SK-MEL-5 (cell line): ENCODE measurements around the gene TTLL9. TPM values are rescaled to one million over a fixed set of nuclear protein-coding genes. Genes with fewer than 3 reads are reported as not detected.
A peak's percentile ranks its signal among the peaks of the same experiment; 100 is the strongest.
"Not testable (repeated sequence)": the region's sequence is repeated elsewhere in the genome, so short reads cannot be mapped to it uniquely, and the experiment has no call there.

ENCODE experiments used
- DNase-seq: peaks from one replicate; pipeline ENCODE4 v3.0.0-alpha.2; 2016; ENCODE audit warnings: low read depth, low spot score
- in situ Hi-C: cut with HindIII; loops from 2 replicates; pipeline ENCODE4 v1.10.0; 2016; ENCODE audit warnings: low sequenced_read_pairs, high pct_unique_total_duplicates, low pct_unique_long_range_greater_than_20kb
- total RNA-seq: library from RNA; depleted of rRNA; stranded (reverse); fragments of >200 nt; shearing (Covaris generic); gene quantifications from 2 replicates; pipeline ENCODE4 v1.2.3, GENCODE V29; 2014

TTLL9 gene
- total RNA-seq, 1 experiment from 2014 or later = not detected

- no peak for DNase-seq
- in situ Hi-C loops = no loop called here
Measured at GRCh38 chr20:31923388-31924331, 53.2 kb downstream of the TTLL9 start.

DNA sequence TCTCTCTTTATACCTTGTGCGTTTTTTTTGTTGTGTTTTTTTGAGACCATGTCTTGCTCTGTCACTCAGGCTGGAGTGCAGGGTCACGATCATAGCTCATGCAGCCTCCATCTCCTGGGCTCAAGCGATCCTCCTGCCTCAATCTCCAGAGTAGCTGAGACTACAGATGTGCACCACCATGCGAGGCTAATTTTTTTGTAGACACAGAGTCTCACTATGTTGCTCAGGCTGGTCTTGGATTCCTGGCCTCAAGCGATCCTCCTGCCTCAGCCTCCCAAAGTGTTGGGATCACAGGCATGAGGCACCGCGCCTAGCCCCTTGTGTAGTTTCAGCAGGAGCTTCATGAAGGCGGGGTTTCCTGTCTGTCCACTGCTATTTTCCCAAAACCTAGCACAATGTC is 54.1 kb downstream of the TTLL9 start:
- no peak for DNase-seq
- in situ Hi-C loops = no loop called here

DNA sequence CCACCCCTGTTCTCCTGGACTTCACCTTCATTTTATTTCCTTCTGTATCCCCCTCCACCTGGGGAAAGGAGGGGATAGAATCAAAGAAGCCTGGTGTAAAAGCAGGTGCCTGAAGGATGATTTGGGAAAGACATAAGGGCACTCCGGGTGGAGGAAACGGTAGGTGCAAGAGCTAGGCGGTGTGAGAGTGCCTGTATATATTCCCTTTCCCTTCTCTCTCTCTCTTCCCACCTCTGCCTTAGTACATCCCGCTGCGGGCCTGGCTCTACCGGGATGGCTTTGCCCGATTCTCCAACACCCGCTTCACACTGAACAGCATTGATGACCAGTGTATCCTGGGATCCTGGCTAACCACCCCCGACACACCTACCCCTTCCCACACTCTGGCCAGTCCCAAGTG is 55.2 kb downstream of the TTLL9 start:
- in situ Hi-C loops = no loop called here
- no peak for DNase-seq

DNA sequence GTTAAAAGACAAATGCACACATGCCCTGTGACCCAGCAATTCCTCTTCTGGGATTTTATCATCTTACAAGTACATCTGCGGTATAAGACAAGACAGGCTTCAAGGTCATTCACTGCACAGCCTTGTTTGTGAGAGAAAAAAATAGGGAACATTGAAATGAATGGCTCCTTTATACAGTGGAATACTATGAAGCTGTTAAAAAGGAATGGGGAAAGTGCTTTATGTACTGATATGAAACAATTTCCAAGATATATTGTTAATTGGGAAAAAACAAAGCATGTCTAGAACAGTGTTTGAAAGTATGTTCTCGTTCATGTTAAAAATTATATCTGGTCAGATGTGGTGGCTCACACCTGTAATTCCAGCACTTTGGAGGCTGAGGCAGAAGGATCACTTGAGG is 56.1 kb downstream of the TTLL9 start:
- in situ Hi-C loops = no loop called here
- DNase-seq = no peak

- no peak for DNase-seq
- in situ Hi-C loops = no loop called here
Measured at GRCh38 chr20:31927627-31928159, 57.3 kb downstream of the TTLL9 start.

DNA sequence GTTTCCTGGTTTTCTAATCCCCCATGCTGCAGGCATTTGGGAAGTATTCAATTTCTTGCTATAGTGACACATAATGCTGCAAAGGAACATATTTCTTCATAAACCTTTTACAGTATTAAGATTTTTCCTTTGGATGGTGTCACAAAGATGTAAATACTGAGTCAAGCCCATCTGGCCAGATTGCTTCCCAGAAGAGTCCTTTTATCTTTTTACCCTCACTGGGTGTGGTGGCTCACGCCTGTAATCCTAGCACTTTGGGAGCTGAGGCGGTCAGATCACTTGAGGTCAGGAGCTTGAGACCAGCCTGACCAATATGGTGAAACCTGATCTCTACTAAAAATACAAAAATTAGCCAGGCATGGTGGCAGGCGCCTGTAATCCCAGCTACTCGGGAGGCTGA is 59.2 kb downstream of the TTLL9 start:
- DNase-seq, in situ Hi-C loops: not testable (repeated sequence)

GRCh38 chr20:31930779-31931178 is 60.3 kb downstream of the TTLL9 start:
- DNase-seq = no peak
- in situ Hi-C loops = no loop called here

- in situ Hi-C loops = no loop called here
Measured at GRCh38 chr20:31933698-31934097, 63.3 kb downstream of the TTLL9 start.

DNA sequence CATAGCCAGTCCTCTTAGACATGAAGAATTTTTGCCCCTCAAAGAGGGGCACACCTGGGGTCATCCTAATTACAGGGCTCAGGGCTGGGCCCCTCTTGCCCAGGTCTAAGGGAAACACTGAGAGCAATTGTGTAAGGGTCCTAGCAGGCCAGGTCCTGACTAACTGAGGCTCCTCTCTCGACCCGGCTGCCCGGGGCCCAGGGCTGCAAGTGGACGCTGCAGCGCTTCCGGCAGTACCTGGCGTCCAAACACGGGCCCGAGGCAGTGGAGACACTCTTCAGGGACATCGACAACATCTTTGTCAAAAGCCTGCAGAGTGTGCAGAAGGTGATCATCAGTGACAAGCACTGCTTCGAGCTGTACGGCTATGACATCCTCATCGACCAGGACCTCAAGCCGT is 64.1 kb downstream of the TTLL9 start:
- DNase-seq = no peak
- in situ Hi-C loops = no loop called here

More at GRCh38 chr20:31933698-31934097, 63.3 kb downstream of the TTLL9 start:
- no peak for DNase-seq

DNA sequence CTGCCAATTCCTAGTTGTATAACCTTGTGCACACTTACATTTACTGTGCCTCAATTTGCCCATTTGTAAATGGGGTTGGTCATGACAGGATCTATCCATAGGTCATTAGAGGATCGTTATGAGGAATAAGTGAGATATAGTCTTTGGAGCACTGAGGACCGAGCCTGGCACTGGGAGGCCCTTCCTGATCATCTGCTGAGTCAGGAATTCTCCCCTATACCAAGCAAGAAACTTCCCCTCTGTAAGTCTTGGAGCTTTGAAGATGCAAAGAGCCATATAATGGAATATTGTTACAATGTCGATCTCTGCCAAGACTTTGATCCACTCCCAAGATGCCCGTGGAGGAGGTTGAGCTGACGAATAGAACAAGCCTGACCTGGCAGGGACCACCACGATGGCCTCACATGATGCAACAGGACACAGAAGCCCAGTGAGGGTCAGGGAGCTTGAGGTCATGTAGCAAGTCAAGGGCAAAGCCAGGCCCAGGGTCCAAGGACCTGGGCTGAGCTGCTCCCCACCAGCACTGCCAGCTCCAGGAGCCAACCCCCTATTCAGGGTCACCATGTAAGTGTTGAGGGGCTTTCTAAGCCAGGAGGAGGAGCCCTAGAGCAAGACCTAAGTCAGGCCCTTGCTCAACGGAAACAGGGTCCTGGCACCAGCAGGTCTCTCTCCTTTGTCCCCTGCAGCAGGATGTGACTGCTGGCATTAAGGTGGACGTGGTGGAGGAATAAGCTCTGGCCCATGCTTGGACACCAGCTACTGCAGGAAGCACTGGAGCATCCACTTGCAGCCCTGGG is 64.7 kb downstream of the TTLL9 start:
- in situ Hi-C loops = no loop called here
- peak; percentile 19 for DNase-seq

GRCh38 chr20:31936420-31936819 is 66.0 kb downstream of the TTLL9 start:
- DNase-seq = no peak
- in situ Hi-C loops = no loop called here

DNA sequence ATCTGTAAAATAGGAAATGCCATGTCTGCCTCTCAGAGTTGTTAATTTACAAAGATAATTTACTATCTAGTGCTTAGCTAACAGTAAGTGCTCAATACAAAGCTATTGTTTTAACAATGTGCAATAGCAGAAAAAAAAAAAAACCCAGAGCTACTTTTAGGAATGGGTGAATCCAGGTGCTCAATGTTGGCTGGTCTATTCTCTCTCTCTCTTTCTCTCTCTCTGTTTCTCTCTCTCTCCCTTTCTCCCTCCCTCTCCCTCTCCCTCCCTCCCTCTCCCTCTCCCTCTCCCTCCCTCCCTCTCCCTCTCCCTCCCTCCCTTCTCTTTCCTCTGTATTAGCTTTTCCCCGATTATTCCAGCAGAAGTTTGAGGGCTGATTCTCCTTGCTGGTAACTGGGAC is 67.4 kb downstream of the TTLL9 start:
- DNase-seq = no peak
- in situ Hi-C loops = no loop called here

DNA sequence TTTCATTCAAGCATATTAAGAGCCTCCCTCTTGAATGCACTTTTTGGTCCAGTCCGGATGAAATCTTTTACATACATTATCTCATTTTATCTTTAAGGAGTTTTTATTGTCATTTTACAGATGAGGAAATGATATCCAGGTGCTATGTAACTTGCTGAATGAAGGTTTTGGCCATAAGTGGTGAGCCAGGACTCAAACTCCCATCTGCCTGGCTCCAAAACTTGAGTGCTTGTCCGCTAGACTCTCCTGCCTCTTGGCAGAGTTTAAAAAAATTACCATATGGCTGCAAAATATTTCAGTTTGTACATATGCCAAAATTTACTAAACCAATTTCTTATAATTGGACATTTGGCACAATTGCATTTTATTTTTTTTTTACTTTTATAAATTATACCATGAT is 69.2 kb downstream of the TTLL9 start:
- DNase-seq = no peak
- in situ Hi-C loops = no loop called here

GRCh38 chr20:31943052-31943471 is 72.6 kb downstream of the TTLL9 start:
- no peak for DNase-seq
- in situ Hi-C loops = no loop called here

GRCh38 chr20:31945319-31945718 is 74.9 kb downstream of the TTLL9 start:
- no peak for DNase-seq
- in situ Hi-C loops = no loop called here

DNA sequence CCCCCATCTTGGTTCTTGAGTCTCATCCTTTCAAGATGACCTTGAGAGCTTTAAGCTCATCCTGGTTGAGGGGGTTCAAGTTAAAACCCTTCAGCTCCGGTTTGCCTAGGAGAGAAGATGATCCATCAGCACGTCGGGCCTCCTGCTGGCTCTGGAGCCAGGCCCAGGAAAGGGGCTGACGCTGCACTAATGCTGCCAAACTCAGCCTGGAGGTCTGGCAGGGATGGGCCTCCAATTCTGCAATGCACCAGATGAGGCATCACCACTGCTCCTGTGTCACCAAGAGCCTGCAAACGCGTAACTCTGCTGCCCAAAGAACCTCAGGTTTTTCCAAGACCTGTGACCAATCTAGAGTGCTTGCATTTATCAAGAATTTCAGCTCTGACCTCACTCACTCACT is 75.4 kb downstream of the TTLL9 start:
- no peak for DNase-seq
- in situ Hi-C loops = no loop called here

DNA sequence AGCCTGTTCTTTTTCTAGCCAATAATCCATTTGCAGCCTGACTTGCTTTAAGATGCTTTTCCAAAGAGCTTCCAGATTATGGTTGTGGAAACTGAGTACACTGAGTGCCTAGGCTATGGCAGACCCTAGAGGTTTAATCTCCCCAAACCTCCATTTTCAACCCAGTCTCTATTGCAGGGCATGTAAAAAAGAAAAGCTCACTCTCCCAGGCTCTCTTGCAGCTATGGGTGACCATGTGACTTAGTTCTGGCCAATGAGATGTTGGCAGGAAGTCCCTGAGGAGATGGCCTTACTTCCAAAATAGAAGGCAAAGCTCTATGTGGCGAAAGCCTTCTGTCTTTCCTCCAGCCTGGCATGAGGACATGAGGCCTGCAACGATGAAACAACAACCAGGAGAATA is 77.6 kb downstream of the TTLL9 start:
- in situ Hi-C loops = no loop called here
- DNase-seq = peak; percentile 10

GRCh38 chr20:31949877-31950646 is 79.6 kb downstream of the TTLL9 start:
- DNase-seq = no peak
- in situ Hi-C loops = no loop called here
